ENCODE measurements around the gene FOXL3. TPM values are rescaled to one million over a fixed set of nuclear protein-coding genes. Genes with fewer than 3 reads are reported as not detected.
A peak's percentile ranks its signal among the peaks of the same experiment; 100 is the strongest.
"Not testable (repeated sequence)": the region's sequence is repeated elsewhere in the genome, so short reads cannot be mapped to it uniquely, and the experiment has no call there.

Gene FOXL3
- total RNA-seq, 2 donors from 2014 or later = 0.79 TPM; not detected in 1

GRCh38 chr7:259751-260405 lies 30.1 kb upstream of the FOXL3 start:
- Histone ChIP-seq H3K4me1 (peaks cover 4% of the 10 kb centered on the region), H3K36me3 (peaks cover 4% of the 10 kb centered on the region), H3K9me3 (no peaks in the 10 kb centered on the region), H3K4me3 (no peak overlapping the region), H3K27ac (no peak overlapping the region), H3K27me3 (no peaks in the 10 kb centered on the region), H3K9ac (ENCODE audit: low read depth in 2 of 2, low read length in 2 of 2) (peak overlapping the region in 1 of 2 donors; percentile 58)
- DNase-seq = no peak
- TF ChIP-seq CTCF (IDR thresholded peaks at IDR 0.05) = no peak
- intact Hi-C loops (cut with DNase I) = no loop called here

GRCh38 chr7:260441-261281 lies 29.3 kb upstream of the FOXL3 start:
- H3K9ac ChIP-seq (ENCODE audit: low read depth in 2 of 2, low read length in 2 of 2) = peak overlapping the region; percentile 52 to 58
- peaks cover 4% of the 10 kb centered on the region for H3K36me3 ChIP-seq
- TF ChIP-seq CTCF (IDR thresholded peaks at IDR 0.05) = no peak
- no peaks in the 10 kb centered on the region for H3K27me3 ChIP-seq
- intact Hi-C loops (cut with DNase I) = no loop called here
- H3K4me1 ChIP-seq = peaks cover 4% of the 10 kb centered on the region
- no peak overlapping the region for H3K4me3 ChIP-seq
- peak overlapping the region; percentile 26 for H3K27ac ChIP-seq
- peak; percentile 81 for DNase-seq
- no peaks in the 10 kb centered on the region for H3K9me3 ChIP-seq

- Histone ChIP-seq H3K9ac (ENCODE audit: low read depth in 2 of 2, low read length in 2 of 2) (peak overlapping the region in 1 of 2 donors; percentile 52), H3K36me3 (peaks cover 2% of the 10 kb centered on the region), H3K27ac (no peak overlapping the region), H3K27me3 (no peaks in the 10 kb centered on the region), H3K4me3 (no peak overlapping the region), H3K4me1 (peaks cover 4% of the 10 kb centered on the region), H3K9me3 (no peaks in the 10 kb centered on the region)
- no peak for TF ChIP-seq CTCF (IDR thresholded peaks at IDR 0.05)
- intact Hi-C loops (cut with DNase I) = no loop called here
- no peak for DNase-seq
Observed at GRCh38 chr7:261341-262250, 28.4 kb upstream of the FOXL3 start.

GRCh38 chr7:262251-262572 lies 27.8 kb upstream of the FOXL3 start:
- intact Hi-C loops (cut with DNase I) = no loop called here
- Histone ChIP-seq H3K9me3 (no peaks in the 10 kb centered on the region), H3K27ac (no peak overlapping the region), H3K27me3 (no peaks in the 10 kb centered on the region), H3K9ac (ENCODE audit: low read depth in 2 of 2, low read length in 2 of 2) (no peak overlapping the region), H3K4me1 (peaks cover 4% of the 10 kb centered on the region), H3K36me3 (no peaks in the 10 kb centered on the region), H3K4me3 (no peak overlapping the region)
- no peak for TF ChIP-seq CTCF (IDR thresholded peaks at IDR 0.05)
- DNase-seq = no peak

- H3K9me3 ChIP-seq; H3K27me3 ChIP-seq; H3K4me1 ChIP-seq; H3K4me3 ChIP-seq; DNase-seq; H3K9ac ChIP-seq (ENCODE audit: low read depth in 2 of 2, low read length in 2 of 2); H3K27ac ChIP-seq; H3K36me3 ChIP-seq; intact Hi-C loops (cut with DNase I): not testable (repeated sequence)
Observed at GRCh38 chr7:262631-263311, 27.2 kb upstream of the FOXL3 start.

Data from colonic mucosa (tissue), 4 donors.